IPS-18c (cell line): ENCODE measurements around the gene HNRNPD.
"Not testable (repeated sequence)": the region's sequence is repeated elsewhere in the genome, so short reads cannot be mapped to it uniquely, and the experiment has no call there.

Experiments used
- H3K4me3 ChIP-seq: 2 replicates; pipeline ENCODE4 v1.7.0; 2013; ENCODE audit warnings: low read depth, mild to moderate bottlenecking, low read length, moderate library complexity; ENCODE audit not compliant: insufficient read depth
- H3K9me3 ChIP-seq: one replicate; pipeline ENCODE4 v1.6.1; 2013; ENCODE audit warnings: mild to moderate bottlenecking, low read length, moderate library complexity; ENCODE audit not compliant: control insufficient read depth, insufficient read depth

The HNRNPD gene

DNA sequence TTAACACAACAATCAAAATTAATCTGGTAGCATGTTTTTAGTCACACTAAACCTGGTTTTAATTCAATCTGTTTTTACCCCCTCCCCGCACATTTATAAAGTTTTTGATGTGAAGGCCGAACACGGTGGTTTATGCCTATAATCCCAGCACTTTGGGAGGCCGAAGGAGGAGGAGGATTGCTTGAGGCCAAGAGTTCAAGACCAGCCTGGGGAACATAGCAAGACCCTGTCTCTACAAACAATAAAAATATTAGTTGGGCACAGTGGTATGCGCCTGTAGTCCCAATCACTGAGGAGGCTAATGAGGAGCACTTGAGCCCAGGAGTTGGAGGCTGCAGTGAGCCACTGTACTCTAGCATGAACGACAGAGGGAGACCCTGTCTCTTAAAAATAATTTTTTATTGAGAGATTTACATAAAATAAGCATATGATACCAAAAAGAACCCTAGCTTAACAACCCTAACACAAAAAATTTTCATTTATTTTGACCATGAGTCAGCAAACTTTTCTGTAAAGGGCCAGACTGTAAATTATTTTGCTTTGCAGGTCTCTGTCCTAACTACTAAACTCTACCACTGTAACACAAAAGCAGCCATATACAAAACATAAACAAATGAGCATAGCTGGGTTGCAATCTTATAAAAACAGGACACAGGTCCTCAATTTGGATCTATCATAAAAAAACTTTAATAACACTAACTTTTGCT lies 21.5 kb downstream of the HNRNPD start:
- Histone ChIP-seq H3K4me3 (no peak overlapping the region), H3K9me3 (no peaks in the 10 kb centered on the region)

DNA sequence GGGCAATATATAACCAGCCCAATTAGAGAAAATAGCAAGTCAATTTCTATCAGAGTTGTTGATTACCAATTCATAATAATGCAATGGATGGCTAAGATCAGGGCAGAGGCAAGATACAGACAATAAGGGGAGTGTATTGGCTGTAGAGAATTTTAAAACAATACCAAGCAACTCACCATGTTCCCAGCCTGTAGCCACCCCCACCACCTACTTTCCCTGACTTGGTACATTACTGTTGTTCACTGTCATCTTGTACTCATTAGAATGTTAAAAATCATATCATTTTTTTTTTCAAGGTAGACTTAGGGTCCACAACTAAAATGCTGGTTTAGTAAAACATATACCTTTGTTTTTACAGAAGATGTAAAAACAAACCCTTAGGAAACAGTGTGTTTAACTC lies 27.7 kb downstream of the HNRNPD start:
- no peak overlapping the region for H3K4me3 ChIP-seq

DNA sequence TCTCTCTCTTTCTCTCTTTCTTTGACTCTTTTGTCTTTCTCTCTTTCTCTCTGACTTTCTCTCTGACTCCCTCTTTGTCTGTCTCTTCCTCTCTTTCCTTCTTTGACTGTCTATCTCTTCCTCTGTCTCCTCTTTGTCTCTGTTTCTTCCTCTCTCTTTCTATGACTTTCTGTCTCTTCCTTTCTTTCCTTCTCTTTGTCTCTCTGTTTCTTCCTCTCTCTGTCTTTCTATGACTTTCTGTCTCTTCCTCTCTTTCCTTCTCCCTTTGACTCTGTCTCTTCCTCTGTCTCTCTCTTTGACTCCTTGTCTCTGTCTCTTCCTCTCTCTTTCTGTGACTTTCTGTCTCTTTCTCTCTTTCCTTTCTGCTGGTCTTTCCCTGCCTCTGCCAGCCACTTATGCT lies 38.7 kb downstream of the HNRNPD start:
- no peaks in the 10 kb centered on the region for H3K9me3 ChIP-seq
- H3K4me3 ChIP-seq, result no peak overlapping the region

More for the DNA sequence above, 27.7 kb downstream of the HNRNPD start:
- H3K9me3 ChIP-seq, result no peaks in the 10 kb centered on the region

DNA sequence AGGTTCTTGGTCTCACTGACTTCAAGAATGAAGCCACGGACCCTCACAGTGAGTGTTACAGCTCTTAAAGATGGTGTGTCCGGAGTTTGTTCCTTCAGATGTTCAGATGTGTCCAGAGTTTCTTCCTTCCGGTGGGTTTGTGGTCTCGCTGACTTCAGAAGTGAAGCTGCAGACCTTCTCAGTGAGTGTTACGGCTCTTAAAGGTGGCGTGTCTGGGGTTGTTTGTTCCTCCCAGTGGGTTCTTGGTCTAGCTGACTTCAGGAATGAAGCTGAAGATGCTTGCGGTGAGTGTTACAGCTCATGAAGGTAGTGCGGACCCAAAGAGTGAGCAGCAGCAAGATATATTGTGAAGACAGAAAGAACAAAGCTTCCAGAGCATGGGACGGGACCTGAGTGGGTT lies 40.1 kb downstream of the HNRNPD start:
- not testable (repeated sequence) for H3K9me3 ChIP-seq, H3K4me3 ChIP-seq

DNA sequence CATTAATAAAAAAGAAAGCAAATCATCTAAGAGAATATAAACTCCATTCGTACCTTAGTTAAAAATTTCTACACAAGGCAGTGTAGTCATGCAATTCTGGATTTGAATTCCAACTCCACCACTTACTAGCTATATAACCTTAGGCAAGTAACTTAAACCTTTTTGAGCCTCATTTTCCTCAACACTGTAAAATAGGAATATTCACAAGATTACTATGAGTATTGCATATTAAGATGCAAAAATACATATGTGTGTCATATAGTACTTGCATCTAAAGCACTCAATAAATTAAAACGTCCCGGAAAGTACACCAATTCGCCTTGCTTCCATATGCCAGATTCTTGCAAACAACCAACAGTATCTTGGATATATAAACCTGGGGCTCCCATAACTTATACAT lies 42.0 kb downstream of the HNRNPD start:
- no peak overlapping the region for H3K4me3 ChIP-seq

DNA sequence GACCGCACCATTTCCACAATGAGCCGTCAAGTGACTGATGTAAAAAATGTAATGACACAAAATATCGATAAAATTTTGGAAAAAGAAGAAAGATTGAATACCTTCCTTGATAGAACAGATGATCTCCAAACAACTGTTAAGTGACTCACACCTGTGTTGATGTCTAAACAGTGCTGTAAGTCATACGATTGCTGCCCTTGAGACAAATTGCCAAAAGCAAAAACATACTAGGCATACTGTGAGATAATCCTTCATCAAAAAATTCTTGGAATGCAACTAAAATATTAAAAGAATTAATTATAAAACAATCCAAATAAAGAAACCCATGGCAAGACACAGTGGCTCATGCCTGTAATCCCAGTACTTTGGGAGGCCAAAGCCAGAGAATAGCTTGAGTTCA lies 53.4 kb downstream of the HNRNPD start:
- Histone ChIP-seq H3K4me3 (no peak overlapping the region), H3K9me3 (no peaks in the 10 kb centered on the region)

More for the DNA sequence above, 42.0 kb downstream of the HNRNPD start:
- H3K9me3 ChIP-seq, result no peaks in the 10 kb centered on the region

DNA sequence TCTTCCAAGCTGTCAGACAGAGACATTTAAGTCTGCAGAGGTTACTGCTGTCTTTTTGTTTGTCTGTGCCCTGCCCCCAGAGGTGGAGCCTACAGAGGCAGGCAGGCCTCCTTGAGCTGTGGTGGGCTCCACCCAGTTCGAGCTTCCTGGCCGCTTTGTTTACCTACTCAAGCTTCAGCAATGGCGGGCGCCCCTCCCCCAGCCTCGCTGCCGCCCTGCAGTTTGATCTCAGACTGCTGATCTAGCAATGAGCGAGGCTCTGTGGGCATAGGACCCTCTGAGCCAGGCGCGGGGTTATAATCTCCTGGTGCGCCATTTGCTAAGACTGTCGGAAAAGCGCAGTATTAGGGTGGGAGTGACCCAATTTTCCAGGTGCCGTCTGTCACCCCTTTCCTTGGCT lies 70.7 kb downstream of the HNRNPD start:
- not testable (repeated sequence) for H3K4me3 ChIP-seq, H3K9me3 ChIP-seq
